ENCODE results near the gene IFNE. TPM values are rescaled to one million over a fixed set of nuclear protein-coding genes. Genes with fewer than 3 reads are reported as not detected.

IFNE gene
- 0.81 to 1.8 TPM (median 0.99 TPM) in 5 replicates for total RNA-seq (2022; extraction: Qiagen RNA extraction)

DNA sequence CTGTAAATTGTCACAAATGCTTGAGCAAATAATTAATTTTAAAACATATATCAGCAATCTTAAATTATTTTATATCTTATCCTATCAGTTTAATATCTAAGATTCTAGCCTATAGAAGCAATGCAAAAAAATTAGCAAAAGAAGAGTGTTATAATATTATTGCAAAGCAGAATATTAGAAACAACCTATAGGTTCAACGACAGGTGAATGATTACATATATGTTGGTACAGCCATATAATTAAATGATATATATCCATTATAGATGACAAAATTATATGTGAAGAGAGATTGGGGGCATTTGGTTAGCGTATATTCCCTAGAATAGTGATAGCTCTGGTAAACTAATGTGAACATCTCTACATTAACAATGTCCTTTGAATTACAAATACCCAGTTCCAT lies at the start of gene IFNE:
IFNE (minus strand) TSS at position 101 of the 400 bp plus-strand sequence. CDS start 619 bp downstream, outside the sequence.

GRCh38 chr9:21440139-21440538 lies 42.0 kb downstream of the IFNE start, which contains the start of gene IFNA1:
IFNA1 (plus strand) TSS chr9:21440439; CDS start chr9:21440508, 69 bp downstream.

Other genes starting within 250 kb of the IFNE start
- not detected in 5 replicates for gene IFNA14, start 242.3 kb downstream of the IFNE start, total RNA-seq (2022; extraction: Qiagen RNA extraction)
- not detected in 5 replicates for gene IFNA5, start 177.0 kb downstream of the IFNE start, total RNA-seq (2022; extraction: Qiagen RNA extraction)
- gene KLHL9, start 146.9 kb downstream of the IFNE start, total RNA-seq (2022; extraction: Qiagen RNA extraction), result 14.0 to 19.9 TPM (median 18.3 TPM) in 5 replicates
- not detected in 5 replicates for gene IFNA6, start 131.4 kb downstream of the IFNE start, total RNA-seq (2022; extraction: Qiagen RNA extraction)
- not detected in 5 replicates for gene IFNA13, start 114.3 kb downstream of the IFNE start, total RNA-seq (2022; extraction: Qiagen RNA extraction)
- gene IFNA2, start 96.9 kb downstream of the IFNE start, total RNA-seq (2022; extraction: Qiagen RNA extraction), result not detected in 5 replicates
- not detected in 5 replicates for gene IFNA8, start 73.2 kb downstream of the IFNE start, total RNA-seq (2022; extraction: Qiagen RNA extraction)
- gene IFNA1, start 41.9 kb downstream of the IFNE start, total RNA-seq (2022; extraction: Qiagen RNA extraction), result not detected in 5 replicates